Sigmoid colon (tissue), 4 donors: ENCODE data around the gene GAB2.

Experiments
- CTCF ChIP-seq, 4 experiments: fragments of 450-650 bp in 3 of 4; fragments of 200-600 bp in 1 of 4; IDR thresholded peaks; one replicate each; pipeline ENCODE4 v1.5.1; 2016 to 2019; ENCODE audit warnings: antibody characterized with exemption in 4 of 4, mild to moderate bottlenecking in 3 of 4, moderate library complexity in 2 of 4
- POLR2A ChIP-seq, 2 donors: fragments of 450-650 bp; IDR thresholded peaks; one replicate each; pipeline ENCODE4 v1.6.1; 2016; ENCODE audit warnings: antibody characterized with exemption in 2 of 2, mild to moderate bottlenecking in 2 of 2, moderate library complexity in 2 of 2
- POLR2AphosphoS5 ChIP-seq, 4 donors: sonication (generic); formaldehyde crosslinking; IDR thresholded peaks; one replicate each; pipeline ENCODE4 v1.6.1; 2017; ENCODE audit warnings: antibody characterized with exemption in 4 of 4

- TF ChIP-seq POLR2A (IDR thresholded peaks at IDR 0.05): no peak
- no peak for TF ChIP-seq CTCF (IDR thresholded peaks at IDR 0.05)
- no peak for TF ChIP-seq POLR2AphosphoS5 (IDR thresholded peaks at IDR 0.05)
Measured at GRCh38 chr11:78214331-78215194, 203.1 kb downstream of the GAB2 start.
